ENCODE data around the gene SPHK1. TPM values are rescaled to one million over a fixed set of nuclear protein-coding genes. Genes with fewer than 3 reads are reported as not detected.
A peak's percentile ranks its signal among the peaks of the same experiment; 100 is the strongest.

The SPHK1 gene
- total and polyA plus RNA-seq, 8 donors: 5.1 to 46.3 (median 10.2) TPM

DNA sequence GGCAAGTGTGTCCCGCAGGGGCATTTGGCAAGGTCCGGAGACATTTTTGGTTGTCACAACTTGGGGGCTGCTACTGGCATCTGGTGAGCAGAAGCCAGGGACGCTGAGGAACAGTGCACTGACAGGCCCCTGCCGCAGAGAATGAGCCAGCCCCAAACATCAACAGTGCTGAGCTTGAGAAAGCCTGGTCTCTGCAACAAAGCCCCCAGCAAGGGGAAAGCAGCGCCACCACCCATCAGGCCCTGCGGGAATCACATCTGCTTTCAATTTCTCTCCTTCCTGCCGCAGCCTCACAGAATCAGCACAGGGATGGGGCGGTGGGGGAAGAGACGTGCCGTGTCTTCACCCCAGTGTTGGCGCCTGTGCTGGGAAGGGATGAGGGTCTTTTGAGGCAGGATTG lies 15.9 kb upstream of the SPHK1 start:
- TF ChIP-seq, protein P1, sequence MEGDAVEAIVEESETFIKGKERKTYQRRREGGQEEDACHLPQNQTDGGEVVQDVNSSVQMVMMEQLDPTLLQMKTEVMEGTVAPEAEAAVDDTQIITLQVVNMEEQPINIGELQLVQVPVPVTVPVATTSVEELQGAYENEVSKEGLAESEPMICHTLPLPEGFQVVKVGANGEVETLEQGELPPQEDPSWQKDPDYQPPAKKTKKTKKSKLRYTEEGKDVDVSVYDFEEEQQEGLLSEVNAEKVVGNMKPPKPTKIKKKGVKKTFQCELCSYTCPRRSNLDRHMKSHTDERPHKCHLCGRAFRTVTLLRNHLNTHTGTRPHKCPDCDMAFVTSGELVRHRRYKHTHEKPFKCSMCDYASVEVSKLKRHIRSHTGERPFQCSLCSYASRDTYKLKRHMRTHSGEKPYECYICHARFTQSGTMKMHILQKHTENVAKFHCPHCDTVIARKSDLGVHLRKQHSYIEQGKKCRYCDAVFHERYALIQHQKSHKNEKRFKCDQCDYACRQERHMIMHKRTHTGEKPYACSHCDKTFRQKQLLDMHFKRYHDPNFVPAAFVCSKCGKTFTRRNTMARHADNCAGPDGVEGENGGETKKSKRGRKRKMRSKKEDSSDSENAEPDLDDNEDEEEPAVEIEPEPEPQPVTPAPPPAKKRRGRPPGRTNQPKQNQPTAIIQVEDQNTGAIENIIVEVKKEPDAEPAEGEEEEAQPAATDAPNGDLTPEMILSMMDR (IDR thresholded peaks at IDR 0.05): no peak
- H3K27me3 ChIP-seq: no peaks in the 10 kb centered on the region
- intact Hi-C loops (cut with DNase I): no loop called here
- no peak overlapping the region for H3K27ac ChIP-seq
- no peak for DNase-seq
- no peaks in the 10 kb centered on the region for H3K36me3 ChIP-seq
- no peaks in the 10 kb centered on the region for H3K9me3 ChIP-seq
- WGBS, 2 donors: 87 to 88% methylated on average over 11 of the region's 11 CpGs
- no peak for ATAC-seq
- no peak for FAIRE-seq
- no peaks in the 10 kb centered on the region for H3K4me1 ChIP-seq
- H3K4me3 ChIP-seq: no peak overlapping the region

DNA sequence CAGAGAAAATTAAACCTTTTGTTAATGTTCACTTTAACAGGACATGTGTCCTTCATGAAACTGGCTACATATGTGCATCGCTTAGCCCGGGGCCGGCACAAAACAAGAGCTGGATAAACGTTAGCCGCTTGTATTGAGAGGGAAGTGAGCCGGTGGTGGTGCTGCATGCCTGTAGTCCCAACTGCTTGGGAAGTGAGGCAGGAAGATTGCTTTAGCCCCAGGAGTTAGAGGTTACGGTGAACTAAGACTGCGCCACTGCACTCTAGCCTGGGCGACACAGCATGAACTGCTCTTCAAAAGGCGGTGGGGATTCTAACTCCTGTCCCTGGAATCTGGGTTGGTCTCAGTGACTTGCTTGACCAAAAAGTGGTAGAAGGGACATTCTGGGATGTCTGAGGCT lies 15.0 kb upstream of the SPHK1 start:
- DNase-seq (no peak), ATAC-seq (no peak)
- intact Hi-C loops (cut with DNase I): no loop called here

DNA sequence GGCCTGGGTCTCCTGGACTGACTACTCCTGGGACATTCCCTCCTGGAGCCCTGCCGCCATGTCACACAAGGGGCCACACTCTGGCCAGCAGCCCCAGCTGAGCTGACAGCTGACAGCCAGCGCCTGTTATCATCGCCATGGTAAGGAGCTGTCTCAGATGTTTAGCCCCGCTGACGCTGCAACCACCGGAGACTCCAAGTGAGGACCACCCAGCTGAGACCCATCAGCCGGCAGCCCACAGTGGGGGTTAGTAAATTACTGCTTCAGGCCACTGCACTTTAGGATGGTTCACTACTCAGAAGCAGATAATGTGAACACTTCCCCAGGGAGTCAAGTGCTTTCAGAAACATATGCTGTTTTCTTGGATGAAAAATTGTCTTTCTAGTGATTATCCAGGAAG lies 14.6 kb upstream of the SPHK1 start:
- TF ChIP-seq, protein P1 (IDR thresholded peaks at IDR 0.05): no peak
- intact Hi-C loops (cut with DNase I): no loop called here
- 80 to 84% methylated on average over 7 of the region's 7 CpGs for WGBS, 2 donors
- no peak for FAIRE-seq
- H3K27ac ChIP-seq: peak overlapping the region in 1 of 4 donors; percentile 31
- no peaks in the 10 kb centered on the region for H3K4me1 ChIP-seq
- H3K9me3 ChIP-seq: no peaks in the 10 kb centered on the region
- H3K4me3 ChIP-seq: no peak overlapping the region
- H3K36me3 ChIP-seq: no peaks in the 10 kb centered on the region
- H3K27me3 ChIP-seq: no peaks in the 10 kb centered on the region
- ATAC-seq: no peak
- DNase-seq: no peak

More for the DNA sequence above, 15.0 kb upstream of the SPHK1 start:
- no peaks in the 10 kb centered on the region for H3K27me3 ChIP-seq
- H3K36me3 ChIP-seq: no peaks in the 10 kb centered on the region
- H3K9me3 ChIP-seq: no peaks in the 10 kb centered on the region
- WGBS, 2 donors: 83 to 90% methylated on average over 10 of the region's 10 CpGs
- TF ChIP-seq, protein P1 (IDR thresholded peaks at IDR 0.05): no peak
- FAIRE-seq: no peak
- H3K4me1 ChIP-seq: no peaks in the 10 kb centered on the region
- H3K27ac ChIP-seq: no peak overlapping the region
- no peak overlapping the region for H3K4me3 ChIP-seq

DNA sequence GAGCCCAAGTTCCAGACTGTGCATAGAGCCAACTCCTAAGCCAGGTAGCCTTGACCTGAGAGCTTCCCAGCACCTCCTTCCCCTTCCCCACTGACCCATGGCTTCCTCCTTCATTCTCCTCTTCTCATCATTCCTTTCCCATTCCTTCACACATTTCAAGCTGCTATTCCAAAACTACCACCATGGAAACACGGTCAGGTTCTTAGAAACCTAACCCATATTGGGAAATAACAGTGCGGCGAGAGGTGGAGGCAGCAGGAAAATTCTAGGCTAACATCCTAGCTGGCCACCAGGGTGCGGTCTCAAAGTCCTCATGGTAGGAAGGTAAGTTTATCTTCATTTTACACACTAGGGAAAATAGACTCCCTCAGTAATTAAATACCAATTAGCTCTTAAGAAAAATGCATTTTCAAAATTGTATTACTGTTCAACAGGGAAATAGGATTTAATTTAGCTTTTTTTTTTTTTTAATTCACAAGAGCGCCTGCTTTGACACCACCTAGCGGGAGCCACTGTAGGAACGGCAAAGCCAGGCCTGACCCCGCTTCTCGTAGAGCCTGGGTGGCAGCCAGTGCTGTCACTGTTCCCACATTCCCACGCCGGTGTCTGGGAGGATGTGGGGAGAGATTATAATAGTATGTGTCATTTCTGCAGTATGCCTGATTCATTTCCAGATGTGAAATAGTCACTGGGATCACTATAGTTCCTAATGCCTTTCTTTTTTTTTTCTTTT lies 14.0 kb upstream of the SPHK1 start:
- intact Hi-C loops (cut with DNase I): no loop called here
- peak overlapping the region in 2 of 4 donors; percentile 31 to 47 for H3K27ac ChIP-seq
- FAIRE-seq: no peak

More for the DNA sequence above, 14.0 kb upstream of the SPHK1 start:
- no peaks in the 10 kb centered on the region for H3K9me3 ChIP-seq
- 25 to 29% methylated on average over 11 of the region's 11 CpGs for WGBS, 2 donors
- DNase-seq: peak in 5 of 6 donors; percentile 47 to 72 (median 68)
- no peak overlapping the region for H3K4me3 ChIP-seq
- H3K36me3 ChIP-seq: no peaks in the 10 kb centered on the region
- no peaks in the 10 kb centered on the region for H3K27me3 ChIP-seq
- peak; percentile 72 to 86 (median 84) for ATAC-seq
- TF ChIP-seq, protein P1 (IDR thresholded peaks at IDR 0.05): peak in 3 of 4 donors; percentile 21 to 48 (median 38)
- no peaks in the 10 kb centered on the region for H3K4me1 ChIP-seq
